Measurements from ENCODE around the gene BCAS3.

BCAS3 gene

DNA sequence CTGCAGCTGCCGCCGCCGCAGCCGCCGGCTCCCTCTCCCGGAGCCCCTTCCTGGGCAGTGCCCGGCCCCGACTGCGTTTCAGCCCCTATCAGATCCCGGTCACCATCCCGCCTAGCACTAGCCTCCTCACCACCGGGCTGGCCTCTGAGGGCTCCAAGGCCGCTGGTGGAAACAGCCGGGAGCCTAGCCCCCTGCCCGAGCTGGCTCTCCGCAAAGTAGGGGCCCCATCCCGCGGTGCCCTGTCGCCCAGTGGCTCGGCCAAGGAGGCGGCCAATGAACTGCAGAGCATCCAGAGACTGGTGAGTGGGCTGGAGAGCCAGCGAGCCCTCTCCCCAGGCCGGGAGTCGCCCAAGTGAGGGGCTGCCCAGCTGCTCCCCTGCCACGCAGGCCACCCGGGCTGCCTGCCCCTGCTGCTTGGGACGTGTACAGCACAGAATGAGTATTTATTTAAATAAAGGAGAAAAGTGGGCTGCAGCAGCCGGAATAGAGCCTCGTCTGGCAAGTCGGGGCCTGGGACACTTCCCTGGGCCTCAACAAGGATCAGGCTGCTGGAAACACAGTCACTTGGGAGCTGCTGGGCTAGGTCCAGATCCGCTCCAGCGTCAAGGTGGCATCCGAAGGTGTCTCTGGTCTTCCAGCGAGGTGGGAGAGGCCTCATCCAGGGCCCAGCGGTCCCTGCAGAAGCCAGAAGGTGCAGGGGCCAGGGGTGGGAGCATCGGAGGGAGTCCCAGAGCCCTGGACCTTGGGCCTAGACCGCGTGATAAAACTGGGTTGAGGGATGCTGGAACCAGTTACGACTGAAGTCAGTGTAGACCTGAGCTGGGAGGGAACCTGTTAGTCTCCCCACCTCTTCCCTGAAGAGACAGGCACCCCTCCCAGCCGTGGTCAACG lies 730.7 kb downstream of the BCAS3 start:
- no peak for DNase-seq (ENCODE audit: low read depth in 2 of 2)

DNA sequence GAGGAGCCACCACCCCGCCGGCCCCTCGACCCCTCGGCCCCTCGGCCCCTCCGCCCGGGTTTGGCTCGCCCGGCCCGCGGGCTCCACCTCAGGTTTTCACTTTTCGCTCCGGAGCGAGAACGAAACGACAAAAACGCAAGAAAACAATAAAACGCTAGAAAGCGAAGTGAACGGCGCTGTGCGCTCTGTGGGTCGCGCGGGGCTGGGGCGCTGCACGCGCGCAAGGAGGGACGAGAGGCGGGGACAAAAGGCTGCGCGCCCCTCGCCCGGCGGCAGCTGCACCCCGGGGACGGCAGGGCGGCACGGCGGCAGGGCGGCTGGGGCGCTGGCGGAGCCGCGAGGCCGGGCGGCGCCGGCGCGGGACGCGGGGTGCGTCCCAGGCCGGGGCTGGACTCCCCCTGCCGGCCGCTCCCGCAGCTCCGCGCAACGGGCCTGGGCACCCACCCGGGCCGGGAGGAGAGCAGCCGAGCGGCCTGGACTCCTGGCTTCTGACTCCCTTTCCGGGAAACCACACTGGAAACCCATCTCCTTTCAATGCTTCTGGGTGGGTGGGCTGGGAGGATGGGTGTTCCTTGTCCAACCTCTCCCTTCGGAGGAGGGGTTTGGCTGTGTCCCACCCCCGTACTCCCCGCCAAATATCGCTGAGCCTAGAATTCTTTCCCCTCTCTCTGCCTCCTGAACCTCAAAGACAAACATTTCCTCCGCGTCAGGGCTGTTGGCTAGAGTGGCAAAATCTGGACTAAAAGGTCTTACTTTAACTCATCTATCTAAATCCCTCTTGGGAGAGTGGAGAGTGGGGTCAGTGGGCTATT lies 731.9 kb downstream of the BCAS3 start:
- DNase-seq (ENCODE audit: low read depth in 2 of 2), result no peak

DNA sequence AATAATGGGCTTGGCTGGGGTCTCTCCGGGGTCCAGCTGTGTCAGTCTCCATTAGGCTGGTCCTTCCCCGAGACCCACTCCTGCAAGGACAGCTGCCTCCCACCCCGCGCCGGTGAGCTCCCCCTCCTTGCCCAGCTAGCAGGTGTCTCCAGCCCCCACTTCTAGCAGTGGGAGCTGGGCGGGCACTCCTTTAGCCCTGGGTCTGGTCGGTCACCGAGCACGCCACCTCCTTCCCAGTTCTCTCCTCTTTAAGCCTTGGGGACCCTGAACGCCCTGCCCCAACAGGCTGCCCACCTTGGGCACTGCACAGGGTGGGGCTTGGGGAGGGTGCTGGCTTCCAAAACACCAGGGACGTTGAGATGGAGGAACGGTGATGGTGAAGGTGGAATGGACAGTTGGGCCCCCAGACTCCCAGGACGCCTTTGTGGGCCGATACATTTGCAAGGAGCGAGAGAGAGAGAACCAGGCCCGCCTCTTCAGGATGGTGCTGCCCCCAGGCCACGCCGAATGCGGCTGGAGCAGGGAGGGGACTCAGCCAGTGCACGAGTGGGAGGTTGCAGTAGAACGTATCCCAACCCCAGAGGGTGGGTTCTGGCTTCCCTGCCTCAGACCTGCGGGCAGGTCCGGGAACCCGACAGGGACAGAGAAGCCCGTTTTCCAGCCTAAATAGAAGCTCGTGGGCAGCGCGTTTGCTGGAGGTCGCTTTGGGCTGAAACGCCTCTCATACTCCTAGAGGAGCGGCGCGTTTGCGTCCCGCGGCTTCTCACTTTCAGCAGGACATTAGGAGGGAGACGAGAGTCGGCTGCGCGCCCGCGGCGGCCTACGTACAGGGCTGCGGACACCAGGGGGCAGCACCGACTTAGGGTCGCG lies 732.7 kb downstream of the BCAS3 start:
- DNase-seq (ENCODE audit: low read depth in 2 of 2), result no peak

DNA sequence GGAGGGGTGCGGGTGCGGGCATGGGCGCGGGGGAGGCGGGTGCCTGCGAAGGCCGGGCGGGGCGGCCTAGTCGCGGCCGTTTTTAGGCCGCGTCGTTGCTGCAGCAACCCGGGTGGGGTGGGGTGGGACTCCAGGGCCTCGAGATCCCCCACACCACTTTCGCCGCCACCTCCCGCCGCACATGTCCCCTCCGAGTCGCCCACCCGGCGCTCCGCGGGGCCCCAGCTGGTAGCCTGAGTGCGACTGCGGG lies 733.3 kb downstream of the BCAS3 start:
- no peak for DNase-seq (ENCODE audit: low read depth in 2 of 2)

DNA sequence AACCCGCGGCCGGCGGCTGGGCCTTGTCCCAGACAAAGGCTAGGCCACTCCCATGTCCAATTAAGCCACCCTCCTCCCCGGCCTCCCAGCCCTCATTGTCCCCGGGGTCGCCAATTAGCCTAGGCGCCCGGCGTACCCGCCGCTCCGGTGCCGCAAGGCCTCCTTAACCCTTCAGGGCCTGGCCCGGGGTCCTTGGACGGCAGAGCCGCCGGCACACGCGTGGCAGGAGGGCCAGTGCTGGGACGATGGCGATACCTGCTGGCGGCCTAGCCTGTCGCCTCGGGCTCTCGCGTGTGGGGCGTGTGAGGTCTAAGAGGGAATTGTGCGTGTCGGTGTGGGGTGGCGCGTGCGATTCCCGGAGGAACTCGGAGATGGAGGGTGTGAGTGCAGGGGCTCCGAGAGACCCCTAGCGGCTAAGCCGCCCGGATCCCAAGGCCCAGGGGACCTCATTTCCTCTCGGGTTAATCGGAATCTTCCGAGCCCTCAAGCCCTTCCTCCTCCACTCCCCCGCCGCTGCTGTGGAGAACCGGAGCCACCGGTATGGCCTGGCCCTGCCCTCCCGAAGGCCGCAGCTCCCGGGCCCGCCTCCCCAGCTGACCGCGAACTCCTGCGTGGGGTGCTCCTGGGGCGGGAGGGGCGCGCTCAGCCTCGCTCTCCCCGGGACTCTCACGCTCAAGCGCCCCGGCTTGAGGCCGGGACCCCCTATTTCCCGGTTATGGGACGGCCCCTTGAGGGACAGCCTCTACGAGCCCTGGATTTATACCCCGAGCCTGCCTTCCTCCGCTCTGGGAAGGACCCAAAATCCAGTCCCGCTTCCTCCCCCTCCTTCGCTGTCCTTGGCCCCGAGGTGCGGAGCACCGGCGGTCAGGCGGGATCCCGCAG lies 733.9 kb downstream of the BCAS3 start:
- DNase-seq (ENCODE audit: low read depth in 2 of 2), result no peak

DNA sequence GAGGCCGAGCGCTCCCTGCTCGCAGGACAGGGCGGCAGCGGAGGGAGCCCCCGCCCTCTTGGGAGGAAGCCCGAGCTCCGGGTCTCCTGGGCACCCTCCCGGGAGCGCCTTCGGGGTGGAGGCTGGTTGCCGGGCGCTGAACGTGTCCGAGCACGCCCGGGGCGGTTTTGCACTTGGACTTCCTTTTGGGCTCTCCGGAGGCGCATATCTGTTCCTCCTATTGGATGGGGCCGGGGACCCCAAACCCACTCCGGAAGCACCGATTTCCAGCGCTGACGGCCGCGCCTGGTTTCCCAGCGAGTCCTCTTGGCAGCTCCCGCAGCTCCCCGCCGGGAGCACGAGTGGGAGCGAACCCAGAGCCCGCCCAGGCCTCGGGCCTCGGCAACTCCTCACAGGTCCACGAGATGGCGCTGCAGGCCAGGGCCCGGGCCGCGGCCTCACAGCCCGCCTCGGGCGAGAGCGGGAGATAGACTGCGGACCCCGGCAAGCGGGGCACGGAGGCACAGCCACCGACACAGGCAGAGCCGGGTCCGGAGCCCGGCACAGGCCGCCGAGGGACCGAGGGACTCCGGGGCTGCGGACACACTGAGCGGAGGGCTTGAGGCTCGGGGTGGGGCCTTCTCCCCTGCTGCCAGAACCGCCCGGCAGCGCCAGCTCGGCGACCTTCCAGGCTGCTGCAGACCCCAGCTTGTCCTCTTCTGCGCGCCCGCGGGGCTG lies 734.6 kb downstream of the BCAS3 start:
- peak in 1 of 2 experiments; percentile 44 for DNase-seq (ENCODE audit: low read depth in 2 of 2)

DNA sequence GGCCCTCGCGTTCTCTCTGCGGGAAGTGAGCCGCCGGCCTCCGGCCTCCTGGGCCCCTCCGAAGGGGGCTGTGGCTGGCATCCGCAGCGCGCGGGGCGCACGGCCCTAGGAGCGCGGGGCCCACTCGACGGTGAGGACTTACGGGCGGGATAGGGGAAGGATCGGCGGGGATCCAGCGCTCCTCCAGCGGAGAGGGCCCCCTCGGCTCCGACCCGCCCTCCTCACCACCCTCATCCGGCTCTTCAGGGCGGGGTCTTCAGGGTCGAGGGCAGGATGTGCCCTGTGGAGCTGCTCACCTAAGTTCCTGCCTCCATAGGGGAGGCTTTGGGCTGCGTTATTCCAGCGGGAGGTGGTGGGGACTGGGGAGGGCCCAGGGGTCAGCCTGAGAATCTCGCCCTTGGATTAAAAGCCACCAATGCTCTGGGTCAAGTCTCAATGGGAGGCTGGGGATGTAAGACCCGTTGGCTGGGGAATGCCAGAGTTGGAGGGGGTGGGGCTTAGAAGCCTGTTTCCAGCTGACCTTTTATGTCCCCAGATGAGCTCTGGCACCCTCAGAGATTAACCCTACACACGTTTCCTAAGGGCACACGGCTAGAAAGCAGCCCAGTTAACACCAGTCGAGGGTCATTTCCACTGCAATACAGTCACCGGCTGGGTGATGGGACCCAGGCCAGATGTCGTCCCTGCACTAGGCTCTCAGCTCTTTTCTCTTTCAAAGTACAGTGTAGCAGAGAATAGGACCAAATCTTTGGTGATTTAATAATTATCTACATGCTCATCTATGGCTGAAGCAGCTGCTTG lies 735.4 kb downstream of the BCAS3 start:
- DNase-seq (ENCODE audit: low read depth in 2 of 2), result no peak

DNA sequence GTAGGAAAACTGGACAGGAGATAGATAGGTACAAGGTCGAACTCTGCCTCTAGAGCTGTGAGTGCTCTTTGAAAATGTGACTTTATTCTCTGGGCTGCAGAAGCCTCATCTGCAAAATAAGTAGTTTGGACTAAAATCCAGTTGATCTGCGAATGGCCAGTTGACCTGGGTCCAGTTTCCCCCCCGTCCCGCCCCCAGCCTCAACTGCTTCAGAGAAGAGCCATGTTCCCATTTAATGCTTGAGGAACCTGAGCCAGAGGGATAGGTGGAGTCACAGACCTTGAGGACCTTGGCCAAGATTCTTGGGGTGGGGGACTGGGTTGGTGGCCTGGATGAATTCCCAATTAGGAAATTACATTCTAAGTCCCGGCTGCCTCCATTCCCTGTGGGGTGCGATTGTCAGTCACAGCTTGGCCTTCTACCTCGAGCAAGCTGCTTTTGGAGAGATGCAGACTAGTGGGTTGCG lies 736.0 kb downstream of the BCAS3 start:
- no peak for DNase-seq (ENCODE audit: low read depth in 2 of 2)

DNA sequence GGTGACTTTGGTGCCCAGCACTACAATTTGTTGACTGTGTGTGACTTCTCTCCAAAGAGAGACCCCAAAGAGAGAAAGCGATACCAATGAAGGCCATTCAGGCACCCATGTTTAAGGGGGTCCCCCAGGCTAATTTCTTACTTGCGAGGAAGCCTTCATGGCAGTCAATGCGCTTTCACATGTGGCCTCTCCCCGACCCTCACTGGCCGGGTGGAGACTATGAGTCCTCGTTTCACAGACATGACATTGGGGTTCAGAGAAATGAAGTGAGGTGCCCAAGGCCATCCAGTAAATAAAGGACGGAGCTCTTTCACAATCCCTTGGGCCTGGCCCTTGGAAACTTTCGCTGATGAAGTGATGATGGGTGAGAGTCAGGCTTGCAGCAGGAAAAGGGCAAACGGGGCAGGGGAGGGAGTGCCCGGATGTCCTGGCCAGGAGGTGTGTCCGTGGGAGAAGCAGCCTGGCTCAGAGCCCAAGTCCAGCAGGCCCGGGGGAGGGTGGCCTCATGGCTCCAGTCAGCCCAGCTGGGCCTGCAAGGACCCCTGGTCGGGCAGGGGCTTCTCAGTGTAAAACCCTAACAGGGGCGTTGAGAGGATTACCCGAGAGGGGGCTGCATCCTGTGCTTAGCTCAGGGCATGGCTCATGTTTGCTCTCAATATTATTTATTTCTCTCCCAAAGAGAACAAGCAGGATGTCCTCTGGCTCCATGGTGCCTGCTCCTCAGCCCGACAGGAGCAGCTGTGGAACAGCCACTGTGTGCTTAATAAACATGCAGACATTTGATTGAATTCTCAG lies 736.7 kb downstream of the BCAS3 start:
- DNase-seq (ENCODE audit: low read depth in 2 of 2), result no peak

DNA sequence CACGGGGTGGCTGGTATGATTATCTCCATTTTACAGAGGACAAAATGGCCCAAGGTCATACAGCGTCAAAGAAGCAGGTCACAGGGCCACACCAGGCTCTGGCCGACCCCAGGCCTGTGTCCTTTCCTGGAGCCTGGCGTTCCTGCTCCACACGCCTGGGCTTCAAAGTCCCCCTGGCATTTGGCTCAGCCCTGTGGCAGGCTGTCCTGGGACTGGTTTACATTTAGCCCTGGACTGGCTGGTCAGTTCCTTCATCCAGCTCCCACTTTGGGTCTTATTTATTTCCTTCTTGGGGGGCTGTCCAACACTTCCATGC lies 737.2 kb downstream of the BCAS3 start:
- DNase-seq (ENCODE audit: low read depth in 2 of 2), result no peak

DNA sequence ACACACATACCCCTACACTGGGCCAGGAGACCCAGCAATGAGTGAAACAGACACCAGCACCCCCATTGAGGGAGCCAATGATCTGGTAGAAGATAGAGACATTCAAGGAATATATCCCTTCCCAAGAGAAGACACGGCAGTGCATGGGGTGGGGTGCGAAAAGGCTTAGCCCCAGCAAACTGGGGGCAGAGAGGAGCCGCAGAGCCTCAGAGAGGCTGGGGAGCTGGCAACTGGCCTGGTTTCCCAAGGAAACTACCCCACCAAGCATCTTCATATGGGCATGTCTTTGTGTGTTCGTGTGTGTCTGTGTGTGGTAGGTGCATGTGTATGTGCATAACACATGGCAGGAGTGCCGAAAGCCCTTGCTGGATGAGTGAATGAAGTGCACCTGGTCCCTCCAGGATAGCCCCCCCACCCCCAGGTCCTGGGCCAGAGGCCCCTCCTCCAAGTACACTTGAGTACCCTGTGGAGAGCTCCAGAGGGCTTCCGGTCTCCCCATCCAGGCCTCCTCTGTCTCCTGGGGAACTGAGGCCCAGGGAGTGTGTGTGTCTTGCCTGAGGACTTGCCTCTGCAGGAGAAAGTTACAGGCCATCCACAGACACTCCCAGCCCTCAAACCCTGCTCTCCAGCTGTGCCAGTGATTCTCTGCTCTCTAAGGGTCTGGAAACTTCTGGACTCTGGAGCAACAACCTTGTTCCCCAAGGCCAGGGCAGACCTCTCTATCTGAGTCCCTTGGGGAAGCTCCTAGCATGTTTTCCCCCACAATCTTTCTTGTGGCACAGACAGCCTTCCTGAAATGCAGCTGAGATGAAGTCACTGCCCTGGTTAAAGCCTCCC lies 737.9 kb downstream of the BCAS3 start:
- no peak for DNase-seq (ENCODE audit: low read depth in 2 of 2)

DNA sequence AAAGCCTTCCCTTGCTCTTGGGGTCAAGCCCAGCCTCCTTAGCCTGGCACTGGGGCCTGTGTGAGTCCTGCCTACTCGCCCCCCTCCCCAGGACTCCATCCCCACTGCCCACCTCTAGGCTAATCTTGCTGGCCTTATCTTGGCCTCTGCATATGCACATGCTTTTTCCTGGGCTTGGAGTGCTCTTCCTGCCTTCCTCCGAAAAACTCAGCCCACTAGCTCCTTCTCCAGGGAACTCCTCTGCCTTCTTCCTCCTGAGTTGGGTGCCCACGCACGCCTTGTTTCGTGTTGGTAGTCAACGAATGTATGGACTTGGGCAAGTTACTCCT lies 738.5 kb downstream of the BCAS3 start:
- no peak for DNase-seq (ENCODE audit: low read depth in 2 of 2)

DNA sequence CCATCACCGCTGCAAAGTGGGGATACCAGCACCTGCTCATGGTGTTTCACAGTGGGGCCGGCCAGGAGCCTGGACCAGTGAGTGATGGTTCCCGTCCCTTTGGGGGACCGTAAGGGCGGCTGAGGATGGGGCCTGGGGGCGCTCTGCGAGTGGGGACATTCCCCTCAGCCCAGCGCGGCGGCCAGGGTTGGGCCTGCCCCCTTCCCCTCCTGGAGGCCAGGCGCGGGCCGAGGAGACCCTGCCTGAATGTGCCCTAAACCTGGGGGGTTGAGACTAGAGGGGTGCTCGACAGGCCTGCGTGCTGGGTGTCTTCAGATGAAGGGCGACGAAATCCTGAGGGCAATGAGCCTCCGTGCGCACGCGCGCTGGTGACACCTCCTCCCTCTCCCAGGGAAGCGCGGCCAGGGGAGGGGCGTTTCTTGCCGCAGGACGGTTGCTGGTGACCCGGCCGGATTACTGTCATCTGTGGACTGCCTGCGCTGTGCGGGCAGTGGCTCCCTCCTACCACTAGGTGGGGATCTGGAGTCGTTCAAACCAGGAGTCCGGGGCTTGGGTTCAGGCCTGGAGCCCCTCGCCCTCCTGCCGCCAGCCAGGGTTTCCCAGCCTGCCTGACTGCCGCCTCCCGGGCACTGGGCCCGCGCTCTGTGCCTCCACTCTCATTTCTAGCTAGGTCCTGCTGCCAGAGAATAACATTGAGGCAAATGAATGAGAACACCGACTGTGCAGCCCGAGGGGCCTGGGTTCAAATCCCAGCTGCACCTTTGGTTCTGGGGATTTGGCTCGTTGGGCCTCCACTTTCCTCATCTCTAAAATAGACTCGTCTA lies 739.1 kb downstream of the BCAS3 start:
- DNase-seq (ENCODE audit: low read depth in 2 of 2), result no peak

DNA sequence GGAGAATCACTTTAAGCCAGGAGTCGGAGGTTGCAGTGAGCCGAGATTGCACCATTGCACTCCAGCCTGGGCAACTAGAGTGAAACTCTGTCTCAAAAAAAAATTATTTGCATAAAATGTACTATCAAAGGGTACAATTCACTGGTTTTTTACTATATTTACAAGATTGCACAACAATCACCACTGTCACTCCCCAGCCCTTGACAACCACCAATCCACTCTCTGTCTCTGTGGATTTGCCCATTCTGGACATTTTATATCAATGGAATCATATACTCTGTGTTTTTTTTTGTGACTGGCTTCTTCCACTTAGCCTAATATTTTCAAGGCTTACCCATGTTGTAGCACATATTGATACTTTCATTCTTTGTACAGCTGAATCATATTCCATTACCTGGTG lies 740.8 kb downstream of the BCAS3 start:
- no peak for DNase-seq (ENCODE audit: low read depth in 2 of 2)

DNA sequence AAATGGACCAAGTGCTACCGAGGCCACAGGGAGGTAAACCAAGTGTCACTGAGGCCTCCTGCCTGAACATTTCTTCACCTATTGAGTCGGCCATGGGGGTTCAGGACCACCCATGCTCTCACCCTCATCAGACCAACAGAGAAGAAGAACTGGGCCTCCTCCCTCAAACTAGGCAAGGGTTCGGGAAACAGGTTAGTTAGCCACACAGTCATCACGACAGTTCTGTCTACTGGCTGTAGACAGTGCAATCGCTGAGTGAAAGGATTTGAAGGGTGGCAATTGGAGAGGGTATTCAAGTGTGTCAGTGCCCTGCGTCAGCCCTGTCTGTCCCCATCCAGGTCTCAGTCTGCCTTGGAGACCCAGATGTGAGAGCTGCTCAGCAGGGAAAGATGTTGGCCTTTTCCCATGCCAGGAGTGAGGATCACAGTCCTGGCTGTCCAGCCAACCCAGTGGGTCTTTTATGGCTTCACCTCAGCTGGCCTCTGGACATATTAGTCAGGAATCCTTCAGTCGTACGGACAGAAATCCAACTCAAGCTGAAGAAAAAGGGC lies 741.9 kb downstream of the BCAS3 start:
- DNase-seq (ENCODE audit: low read depth in 2 of 2), result no peak

DNA sequence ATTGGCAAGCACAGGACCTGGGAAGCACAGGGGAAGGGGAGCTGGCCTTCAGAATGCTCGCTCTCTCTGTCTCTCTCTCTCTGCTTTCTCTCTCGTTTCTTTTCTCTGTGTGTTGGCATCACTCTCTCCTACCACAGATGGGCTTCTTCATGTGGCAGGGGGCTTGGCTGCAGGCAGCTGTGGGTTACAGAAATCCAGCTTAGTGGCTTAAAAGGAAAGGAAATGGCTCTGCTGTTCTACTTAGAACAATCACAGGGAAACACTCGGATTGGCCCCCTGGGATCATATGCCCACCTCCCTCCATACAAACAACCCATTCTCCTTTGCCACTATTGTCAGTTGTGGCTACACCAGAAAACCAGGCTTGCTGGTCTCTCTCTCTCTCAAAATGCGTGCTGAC lies 742.4 kb downstream of the BCAS3 start:
- no peak for DNase-seq (ENCODE audit: low read depth in 2 of 2)

DNA sequence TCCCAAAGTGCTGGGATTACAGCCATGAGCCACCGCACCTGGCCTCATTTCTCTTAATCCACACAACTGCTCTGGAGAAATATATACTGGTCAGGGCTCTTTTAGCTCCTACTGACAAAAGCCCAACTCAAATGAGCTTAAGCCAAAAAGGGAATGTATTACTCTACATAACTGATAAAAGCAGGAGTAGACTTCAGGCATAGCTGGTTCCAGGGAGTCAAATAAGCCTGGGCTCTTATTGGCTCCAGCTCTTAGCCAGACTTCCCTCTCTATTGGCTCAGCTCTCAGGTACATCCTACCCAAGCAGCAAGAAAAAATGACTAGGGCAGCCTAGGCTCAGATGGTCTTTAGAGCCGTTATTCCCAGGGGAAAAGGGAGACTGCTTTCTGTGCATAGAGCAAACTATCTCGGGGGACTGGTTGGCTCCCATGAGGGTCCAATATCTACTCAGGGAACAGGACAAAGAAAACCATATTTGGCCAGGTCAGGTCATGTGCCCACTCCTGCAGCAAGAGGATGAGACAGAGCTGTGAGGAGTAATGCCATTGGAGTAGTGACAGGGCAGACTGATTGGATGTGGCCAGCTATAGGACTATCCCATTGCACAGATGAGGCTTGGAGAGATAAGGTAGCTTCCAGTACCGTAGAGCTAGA lies 743.2 kb downstream of the BCAS3 start:
- no peak for DNase-seq (ENCODE audit: low read depth in 2 of 2)
